HG03432 (cell line): ENCODE results near the gene HDAC7.
"Not testable (repeated sequence)": the region's sequence is repeated elsewhere in the genome, so short reads cannot be mapped to it uniquely, and the experiment has no call there.

Experiments
- ATAC-seq: cut with Tn5 transposase; IDR thresholded peaks from one replicate; pipeline ENCODE4 v1.9.1; 2021; ENCODE audit warnings: mild to moderate bottlenecking, moderate library complexity; ENCODE audit not compliant: unreplicated experiment

The HDAC7 gene

DNA sequence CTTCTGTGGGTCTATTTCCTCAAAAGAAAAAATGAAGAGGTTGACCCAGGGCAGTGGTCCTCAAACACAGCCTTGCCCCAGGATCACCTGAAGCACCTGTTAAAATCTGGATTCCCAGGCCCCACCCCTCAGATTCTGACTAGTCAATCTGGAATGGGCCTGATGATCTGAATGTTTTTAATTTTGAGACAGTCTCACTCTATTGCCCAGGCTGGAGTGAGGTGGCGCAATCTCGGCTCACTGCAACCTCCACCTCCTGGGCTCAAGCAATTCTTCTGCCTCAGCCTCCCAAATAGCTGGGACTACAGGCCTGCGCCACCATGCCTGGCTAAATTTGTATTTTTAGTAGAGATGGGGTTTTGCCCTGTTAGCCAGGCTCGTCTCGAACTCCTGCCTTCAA lies 4.3 kb downstream of the HDAC7 start:
- ATAC-seq: not testable (repeated sequence)

DNA sequence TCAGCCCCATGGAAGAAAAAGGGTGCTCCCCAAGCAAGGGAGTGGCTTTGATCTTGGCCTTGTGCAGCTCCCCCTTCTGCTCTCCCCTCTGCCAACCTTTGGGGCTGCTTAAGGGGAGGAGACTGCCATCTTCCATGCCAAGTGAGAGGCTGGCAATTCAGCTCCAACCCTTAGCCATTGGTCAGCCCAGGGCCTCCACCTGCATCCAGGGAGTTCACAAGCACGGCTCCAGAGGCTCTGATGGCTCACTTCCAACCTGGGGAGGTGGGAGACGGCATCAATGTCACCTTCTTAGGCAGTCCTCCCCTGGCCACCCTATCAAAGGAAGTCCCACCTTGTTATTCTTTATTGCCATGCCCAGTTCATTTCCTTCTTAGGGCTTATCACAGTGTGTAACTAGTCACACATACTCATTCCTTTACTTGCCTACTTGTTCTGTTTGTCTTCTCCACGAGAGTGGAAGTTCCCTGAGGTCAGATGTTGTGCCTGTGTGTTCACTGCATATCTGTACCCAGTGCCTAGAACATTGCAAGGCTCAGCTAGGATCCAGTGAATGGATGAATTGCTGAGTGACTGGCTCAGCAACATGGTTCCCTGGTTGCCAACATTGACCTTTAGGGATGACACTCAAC lies 5.0 kb downstream of the HDAC7 start:
- no peak for ATAC-seq

DNA sequence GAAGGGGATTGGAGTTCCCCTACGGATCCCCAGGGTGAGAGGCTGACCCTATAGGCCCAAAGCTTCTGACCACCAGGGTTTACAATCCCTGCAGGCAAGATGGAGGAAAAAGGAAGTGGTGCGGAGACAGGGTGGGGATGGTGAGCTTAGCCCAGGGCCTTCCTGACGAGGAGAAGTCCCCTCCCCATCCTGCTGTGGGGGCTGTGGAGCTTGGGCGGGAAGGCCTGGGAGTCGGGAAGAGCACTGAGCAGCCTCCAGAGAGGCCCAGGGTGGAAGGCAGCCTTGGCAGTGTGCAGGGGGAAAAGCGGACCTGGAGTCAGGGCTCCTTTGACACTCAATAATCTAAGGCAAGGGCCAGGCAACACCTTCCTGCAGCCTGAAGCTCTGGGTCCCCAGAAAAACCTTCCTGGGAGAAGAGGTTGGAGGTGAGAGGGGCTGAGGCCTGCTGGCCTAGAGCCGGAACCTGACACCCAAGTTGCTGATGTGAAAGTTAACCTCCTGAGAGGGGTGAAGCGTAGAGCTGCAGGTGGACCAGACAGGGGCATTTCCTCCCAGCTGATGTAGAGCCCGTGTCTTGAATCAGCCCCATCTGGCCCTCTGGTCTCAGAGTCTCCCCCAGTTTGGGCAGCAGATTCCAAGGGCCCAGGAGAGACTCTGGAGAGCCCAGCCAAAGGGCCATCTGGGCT lies 6.0 kb downstream of the HDAC7 start:
- ATAC-seq: peak; percentile 36

DNA sequence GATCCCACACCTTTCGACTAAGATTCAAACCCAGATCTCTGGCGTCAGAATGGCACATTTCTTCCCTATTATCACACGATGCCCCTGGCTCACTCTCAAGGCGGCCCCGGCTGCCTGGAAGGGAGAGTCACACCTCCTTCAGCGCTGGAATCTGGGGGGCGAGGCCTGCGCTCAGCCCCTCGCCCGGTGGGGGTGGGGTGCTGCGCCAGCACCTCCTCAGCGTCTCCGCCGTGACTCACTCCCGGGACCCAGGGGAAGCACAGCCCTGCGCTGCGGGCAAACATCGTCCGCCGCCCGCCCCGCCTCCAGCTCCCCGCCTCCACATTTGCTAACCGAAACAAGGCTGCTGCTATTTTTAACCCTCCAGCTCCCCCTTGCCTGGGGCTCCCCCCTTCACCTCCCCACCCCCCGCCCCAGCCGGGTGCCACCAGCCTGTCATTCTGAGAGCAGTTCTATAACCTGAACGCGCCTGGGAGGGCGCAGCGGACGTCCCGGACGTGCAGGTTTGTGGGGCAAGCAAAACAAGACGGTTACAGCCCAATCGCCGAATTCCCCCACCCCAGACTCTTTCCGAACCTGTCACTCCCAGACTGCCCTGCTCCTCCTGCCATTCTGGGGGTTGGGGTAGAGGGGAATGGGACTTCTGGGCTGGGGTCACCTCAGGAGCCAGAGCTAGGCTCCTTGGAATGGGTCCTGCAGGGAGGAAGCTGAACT lies 6.7 kb downstream of the HDAC7 start:
- peak; percentile 74 for ATAC-seq

DNA sequence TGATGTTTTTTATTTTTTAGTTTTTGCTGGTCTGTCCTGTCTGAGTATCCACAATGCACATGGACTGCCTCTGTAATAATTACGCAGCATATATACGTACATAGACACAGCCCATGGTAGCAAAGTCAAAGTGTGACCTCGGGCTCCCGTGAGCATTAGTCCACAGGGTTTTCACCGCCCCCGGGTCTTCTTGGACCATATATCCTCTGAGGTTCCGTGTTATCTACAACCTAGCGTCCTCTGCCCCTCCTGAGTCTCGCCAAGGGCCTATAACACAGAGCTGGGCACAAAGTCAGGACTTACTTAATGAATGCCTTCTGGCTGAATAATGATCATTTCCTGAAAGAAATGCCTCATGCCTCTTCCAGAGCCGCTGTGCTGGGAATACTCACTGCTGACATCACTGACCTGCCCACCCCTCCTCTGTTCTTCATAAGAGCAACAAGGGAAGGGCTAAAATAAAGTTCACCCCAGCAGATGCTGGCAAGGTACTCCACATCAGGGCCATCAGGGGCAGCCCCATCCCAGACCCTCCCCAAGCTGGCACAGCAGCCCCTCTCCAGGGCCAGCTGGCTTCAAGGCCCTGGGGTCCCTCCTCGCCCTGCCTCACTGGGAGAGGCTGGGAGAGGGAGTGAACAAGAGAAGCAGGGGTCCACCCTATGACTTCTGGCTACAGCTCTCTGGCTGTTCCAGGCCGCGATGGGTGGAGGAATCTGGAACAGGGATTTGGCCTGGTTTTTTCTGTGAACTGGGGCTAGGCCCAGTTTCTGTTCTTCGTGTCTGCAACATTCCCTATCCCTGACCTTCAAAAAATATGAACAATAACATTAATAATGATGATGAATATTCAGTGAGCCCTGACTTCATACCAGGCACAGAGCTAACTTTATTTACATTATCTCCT lies 7.9 kb downstream of the HDAC7 start:
- no peak for ATAC-seq

DNA sequence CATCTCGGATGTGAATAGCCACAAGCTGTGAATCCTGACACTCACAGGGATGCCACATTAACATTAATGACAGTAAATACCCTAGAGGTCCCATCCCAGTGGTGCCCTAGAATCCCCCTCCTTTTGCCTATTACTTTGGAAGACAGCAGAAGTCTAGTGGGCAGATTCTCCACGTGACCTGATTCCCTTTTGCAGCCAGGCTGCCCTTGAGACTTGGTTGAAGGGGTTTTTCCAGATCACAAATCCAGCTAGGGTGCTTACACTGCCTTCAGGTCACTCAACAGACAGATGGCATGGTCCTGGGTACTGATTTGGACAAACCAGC lies 8.7 kb downstream of the HDAC7 start:
- ATAC-seq: no peak

DNA sequence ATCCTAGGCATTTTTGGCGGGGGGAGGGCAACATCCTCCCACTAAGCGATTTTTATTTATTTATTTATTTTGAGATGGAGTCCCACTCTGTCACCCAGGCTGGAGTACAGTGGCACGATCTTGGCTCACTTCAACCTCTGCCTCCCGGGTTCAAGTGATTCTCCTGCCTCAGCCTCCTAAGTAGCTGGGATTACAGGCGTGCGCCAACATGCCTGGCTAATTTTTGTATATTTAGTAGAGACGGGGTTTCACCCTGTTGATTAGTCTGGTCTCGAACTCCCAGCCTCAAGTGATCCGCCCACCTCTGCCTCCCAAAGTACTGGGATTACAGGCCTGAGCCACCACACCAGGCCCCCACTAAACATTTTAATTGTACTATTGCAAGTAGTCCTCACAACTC lies 10.2 kb downstream of the HDAC7 start:
- not testable (repeated sequence) for ATAC-seq

DNA sequence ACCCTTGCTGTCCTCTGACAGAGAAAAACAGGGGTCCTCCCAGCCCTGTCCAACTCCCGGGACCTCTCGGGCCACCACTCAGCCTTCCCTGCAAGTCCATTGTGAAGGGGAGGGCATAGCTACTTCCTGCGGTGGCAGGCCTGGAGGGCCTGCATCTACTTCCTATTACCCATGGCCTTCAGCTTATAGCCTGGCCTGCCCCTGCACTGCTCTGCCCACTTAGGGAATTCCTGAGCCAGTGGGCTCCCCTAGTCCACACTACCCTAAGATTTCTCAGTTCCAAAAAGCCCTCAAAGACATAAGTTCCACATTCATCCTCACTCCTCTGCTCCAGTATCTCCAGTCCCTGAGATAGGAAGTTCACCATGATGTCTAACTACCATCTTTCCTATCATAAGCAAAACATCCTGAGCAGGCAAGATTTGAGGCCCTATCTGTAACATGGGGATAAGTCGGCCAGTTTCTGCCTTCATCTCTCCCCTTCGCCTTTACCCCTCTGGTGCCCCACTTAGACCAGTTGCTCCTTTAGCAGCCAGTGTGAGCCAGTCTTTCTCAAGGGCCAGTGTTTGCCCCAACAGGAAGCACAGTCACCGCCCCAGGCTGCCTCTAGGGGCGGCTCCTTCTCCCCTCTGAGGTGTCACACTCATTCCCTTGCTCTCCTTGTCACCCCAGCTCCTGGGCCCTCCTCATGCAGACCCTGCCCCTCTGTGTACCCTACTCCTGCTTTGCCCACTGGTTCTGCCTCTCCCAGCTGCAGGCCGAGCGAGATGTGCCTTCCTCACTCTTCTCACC lies 10.9 kb downstream of the HDAC7 start:
- no peak for ATAC-seq

DNA sequence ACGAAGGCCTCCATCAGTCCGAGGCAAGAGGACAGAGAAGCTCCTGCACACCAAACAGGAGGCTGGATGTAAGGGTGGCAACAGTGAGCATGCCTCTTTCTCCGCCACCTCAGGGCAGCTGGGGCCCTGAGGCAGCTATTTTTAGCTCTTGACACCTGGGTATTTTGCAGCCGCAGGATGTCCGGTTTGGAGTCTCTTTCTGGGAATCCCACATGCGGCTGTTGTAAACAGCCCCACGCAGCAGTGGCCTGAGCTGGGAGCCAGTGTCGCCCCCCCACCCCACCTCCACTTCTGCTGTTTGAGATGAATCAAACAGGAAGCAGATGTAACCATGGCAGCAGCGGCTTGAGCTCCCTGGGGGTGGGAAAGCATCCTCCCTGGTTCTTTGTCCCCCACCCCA lies 11.7 kb downstream of the HDAC7 start:
- peak; percentile 44 for ATAC-seq

DNA sequence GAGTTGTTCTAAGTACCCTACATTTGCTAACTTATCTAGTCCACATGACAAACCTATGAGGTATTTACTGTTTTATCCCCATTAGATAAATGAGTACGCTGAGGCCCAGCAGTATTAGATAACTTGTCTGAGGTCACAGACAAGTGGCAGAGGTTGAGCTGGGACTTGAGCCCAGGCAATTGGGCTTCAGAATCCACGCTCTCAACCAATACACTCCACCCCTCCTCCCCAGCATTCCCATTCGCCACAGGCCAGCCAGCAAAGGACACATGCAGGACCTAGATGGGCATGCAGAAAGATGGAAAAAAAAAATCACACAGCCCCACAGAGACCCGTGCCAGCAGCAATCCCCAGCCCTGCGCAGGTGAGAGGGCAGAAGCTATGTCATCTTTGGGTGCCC lies 12.4 kb downstream of the HDAC7 start:
- ATAC-seq: no peak

DNA sequence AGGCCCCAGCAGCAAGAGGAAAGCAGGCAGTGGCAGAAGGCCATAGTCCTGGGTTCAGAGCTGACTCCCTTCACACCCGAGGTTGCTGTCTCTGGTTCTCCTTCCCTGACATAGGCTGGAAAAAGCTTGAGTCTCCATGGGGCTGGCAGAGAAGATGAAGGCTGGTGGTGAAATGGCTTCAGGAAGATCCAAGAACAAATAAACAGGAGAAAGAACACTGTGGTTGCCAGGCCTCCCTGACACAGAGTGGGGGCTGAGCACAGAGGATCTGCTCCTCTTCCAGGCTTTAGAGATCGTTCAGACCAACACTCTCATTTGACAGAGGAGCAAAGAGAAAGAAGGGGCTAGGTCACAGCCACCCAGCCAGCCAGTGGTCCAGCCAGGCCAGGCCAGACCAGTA lies 14.3 kb downstream of the HDAC7 start:
- no peak for ATAC-seq

DNA sequence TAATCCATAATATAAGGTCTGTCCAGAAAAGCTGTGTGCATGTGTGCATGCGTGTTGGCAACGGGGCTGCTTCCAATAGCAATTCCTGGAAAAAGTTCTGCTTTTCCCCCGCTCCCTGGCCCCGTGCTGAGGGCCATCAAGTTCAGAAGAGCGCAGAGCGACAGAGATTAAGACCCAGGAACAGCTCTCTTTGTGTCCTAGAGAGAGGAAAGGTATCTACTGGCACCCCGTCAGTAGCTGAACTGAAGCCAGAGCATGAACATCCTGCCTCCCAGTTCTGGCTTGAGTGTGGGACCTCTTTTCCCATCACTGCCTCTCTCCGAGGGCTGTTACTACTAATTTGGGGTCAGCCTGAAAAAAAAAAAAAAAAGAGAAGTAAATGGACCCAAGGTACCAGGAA lies 15.5 kb downstream of the HDAC7 start:
- no peak for ATAC-seq

DNA sequence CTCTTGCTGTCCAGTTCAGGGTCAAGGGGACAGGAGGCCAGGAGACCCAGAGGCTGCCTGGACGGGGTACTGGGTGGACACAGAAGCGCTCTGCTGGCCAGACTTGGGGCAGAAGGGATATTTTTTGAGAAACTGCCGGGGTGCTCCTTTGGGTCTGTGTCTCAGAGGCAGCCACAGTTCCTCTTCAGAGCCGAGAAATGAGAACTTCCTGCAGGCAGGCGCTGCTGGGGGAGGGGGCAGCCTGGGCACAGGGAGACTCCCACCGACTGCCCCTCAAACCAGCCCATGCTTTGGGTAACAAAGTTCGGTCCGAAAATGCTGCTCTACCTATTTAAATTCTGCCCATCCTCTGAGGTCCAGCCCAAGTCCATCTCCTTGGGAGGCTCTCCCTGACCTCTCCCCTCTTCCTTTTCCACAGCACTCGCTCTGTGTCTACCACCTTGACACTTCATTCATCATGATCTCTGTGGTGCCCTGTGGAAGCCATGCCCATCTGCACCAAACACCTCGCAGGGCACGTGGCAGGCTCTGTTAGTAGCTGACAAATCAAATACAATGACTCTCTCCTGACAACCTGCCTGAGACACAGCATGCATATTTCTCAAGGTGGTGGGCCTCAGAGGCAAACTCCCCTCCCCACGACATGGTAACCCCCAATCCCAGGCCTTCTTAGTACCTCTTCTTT lies 16.4 kb downstream of the HDAC7 start:
- ATAC-seq: no peak

DNA sequence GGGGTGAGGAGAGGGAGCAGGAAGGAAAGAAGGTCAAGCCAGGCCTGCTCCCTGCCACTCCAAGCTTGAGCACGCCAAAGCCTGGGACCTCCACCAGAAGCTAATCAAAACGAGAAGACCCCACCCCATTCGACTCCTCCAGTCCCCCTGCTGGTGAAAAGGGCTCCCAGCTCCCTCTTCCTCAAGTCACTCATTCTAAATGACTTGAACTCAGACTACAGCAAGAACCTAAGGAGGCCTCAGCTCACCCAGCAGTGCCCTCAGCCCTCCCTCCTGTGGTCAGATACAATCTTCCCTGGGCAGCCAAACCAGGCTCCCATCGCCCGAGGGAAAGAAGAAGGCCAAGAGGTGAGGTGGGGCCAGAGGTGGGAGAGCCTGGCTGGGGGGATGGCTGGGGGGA lies 17.4 kb downstream of the HDAC7 start:
- no peak for ATAC-seq

DNA sequence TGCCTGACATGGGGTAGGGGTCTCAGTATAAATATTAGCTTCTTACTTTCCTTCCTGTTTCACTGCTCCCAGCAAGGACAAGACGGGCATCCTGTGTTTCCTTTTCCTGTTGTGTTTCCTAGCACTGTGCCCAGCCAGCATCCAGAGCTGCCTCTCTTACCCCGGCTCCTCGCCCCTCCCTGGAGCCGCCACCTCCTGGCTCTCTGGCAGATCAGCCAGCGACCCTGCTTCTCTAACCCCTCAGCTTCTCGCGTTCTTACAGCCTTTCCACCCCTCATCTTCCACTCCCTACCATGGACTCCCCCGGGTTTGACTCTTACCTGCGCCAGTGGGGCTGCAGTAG lies 17.8 kb downstream of the HDAC7 start:
- ATAC-seq: no peak

DNA sequence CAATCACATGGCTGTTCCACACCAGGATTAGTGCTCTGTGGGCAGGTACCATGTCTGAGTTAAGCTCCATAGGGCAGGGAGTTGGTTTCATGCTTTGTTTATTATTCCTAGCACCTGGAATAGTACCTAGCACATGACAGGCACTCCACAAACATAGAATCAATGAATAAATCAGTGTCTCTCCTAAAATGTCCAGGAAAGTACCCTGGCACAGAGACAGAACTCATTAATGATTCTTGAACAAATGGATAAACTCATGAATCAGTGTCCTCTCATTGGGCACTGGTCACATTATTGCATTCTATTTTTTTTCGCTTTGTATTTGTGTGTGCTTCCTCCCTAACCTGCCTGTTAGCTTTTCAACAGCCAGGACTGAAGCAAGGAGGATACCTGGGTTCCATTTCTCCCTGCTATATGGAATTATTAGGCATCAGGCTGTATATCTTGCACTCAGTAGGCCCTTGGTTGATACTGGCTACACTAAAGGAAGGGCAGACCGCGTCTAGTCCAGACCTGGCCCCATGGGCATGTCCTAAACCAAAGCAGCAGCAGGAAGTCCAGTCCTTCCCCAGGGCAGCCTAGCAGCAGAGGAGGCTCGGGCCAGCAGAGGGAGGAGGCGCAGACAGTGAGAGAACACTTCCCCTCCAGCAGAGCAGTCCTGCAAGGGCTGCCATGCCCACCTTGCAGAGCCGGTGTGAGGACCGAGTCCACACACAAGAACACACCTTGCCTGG lies 18.4 kb downstream of the HDAC7 start:
- no peak for ATAC-seq

DNA sequence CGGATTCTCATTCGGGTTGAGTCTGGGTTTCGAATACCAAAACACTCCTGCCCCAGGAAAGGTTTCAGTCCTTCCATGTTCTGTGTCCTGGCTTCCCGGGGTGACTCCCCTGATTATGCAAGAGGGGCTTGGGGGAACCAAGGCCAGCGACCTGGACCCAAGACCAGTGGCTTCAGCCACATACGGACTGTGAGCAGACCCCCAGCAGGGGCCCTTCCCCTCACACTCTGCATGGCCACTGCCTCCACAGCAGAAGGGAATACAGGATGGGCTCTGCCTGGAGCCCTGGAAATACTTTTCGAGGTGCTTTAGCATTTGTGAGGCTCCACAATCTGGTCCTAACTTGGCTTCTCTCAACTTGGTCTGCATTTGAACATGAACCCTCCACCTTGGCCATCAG lies 19.1 kb downstream of the HDAC7 start:
- ATAC-seq: no peak

DNA sequence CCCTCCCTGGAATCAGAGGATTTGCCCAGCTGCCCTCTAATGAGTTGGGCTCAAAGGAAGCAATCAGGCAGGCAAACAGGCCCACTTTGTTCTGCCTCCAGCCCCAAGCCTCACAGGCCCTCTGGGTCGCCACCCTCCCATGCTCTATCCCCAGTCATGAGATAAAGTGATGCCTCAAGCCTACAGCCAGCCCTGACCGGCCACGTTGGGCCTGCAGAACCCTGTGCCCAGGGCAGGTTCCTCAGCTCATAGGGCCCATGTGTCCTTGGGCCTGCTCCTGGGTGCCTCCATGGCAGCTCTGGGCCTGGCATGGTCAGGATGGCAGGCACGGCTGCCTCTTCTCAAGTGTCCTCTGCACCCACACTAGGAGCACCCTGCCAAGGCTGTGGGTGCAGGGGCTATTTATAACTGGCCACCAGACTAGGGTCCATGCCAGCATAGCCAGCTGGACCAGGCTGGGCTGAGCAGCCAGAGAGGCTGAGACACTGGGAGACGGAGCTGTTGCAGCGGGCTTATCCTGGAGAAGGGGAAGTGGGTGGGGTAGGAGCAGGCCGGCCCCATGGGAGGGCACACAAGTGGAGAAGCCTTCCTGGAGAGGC lies 20.2 kb downstream of the HDAC7 start:
- no peak for ATAC-seq

DNA sequence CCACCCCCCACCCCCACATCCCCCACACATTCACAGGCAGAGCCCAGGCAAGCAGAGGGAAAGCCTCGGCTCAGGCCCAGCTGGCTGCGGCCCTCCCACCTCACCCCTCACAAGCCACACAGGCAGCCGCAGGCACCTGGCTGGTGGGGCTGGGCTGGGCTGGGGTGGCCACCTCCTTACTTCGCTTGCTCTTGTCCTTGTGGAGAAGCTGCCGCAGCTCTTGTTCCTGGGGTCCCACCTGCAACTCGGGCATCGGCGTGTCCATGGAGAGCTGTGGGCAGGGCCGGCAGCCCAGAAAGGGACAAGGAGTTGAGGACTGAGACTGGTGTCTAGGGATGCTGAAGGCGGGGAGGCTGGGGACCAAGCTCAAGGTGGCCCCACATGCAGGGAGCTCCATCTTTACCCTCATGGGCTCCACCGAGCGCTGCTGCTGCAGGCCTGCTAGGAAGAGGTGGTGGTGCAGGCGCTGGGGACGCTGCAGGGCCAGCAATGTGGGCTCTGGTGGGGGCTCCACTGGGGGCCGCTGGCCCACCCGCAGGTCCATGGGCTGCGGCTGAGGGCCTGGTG lies 21.2 kb downstream of the HDAC7 start:
- ATAC-seq: no peak
